Left renal pelvis (tissue), 4 donors: Measurements from ENCODE around the gene ITPR2. TPM values are rescaled to one million over a fixed set of nuclear protein-coding genes. Genes with fewer than 3 reads are reported as not detected.

ENCODE experiments used
- DNase-seq, 4 donors: peaks; one replicate each; pipeline ENCODE4 v3.0.0-alpha.2; 2013; ENCODE audit warnings: low read depth in 4 of 4, low spot score in 3 of 4
- polyA plus RNA-seq, 4 donors: library from polyadenylated mRNA; unstranded; fragments of 120-200 nt; gene quantifications; one replicate each; pipeline ENCODE4 v1.2.1, GENCODE V29; 2013; ENCODE audit not compliant: insufficient read length in 4 of 4

The ITPR2 gene
- polyA plus RNA-seq, 4 donors, result 11.8 to 16.1 (median 13.2) TPM

DNA sequence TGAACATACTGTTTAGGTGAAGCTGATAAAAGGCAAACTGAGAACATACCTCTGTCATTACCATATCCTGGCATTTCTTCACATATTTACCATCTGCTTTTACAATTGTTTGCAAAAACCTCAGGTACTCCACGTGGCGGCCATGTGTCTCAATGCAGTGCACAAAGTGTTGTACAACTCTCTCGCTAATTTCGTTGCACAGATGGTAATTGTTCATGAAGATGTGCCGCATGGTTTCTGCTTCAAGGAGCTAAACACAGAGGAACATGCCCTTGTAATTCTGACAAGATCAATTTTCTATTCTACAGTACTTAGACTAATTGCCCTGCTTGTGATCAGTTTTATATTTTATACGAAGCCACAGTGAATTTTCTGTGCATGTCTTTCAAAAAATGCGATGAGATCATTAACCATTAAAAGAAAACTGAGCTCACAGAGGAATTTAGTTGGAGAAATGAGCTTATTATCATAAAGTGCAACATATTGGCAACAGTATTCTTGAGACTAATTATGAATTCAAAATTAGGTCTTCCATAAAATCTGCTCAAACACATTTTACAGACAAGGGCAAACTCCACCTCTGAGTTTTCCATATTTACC, 233.8 kb downstream of the ITPR2 start:
- no peak for DNase-seq

DNA sequence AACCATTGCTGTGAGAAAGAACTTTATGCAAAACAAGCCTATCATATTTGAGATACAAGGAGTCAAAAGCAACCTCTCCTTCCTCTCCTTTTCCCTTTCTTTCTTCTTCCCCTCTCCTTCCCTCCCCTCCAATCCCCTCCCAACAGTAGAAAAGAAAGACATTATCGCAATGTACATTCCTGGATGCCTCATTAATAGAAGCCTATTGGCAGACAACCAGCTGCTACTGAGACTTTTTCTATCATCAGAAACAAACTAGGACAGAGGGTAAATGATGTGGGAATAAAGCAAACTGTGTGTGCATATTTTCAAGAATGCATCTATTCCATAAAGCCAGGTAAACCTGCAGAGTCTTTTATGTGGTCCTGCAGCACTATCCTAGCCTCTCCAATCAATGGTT, 237.2 kb downstream of the ITPR2 start:
- DNase-seq, result no peak

DNA sequence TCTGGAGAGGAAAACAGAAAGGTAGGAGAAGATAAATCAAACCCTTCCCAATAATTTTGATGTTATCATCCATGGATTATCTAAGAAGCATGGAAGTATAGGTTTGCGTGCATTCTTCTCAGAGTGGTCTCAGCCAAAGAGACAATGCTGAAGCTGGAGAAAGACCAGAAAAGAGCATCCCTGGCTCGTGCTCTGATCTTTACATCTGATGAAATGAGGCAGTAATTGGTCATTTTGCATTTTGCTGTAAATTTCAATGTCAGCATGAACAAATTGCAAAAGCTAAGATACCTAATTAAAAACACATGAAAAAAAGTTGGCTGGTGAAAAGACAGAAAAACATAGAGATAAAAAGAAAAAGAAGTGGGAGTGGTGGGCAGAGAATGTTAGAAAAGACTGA, 252.4 kb downstream of the ITPR2 start:
- DNase-seq, result no peak

DNA sequence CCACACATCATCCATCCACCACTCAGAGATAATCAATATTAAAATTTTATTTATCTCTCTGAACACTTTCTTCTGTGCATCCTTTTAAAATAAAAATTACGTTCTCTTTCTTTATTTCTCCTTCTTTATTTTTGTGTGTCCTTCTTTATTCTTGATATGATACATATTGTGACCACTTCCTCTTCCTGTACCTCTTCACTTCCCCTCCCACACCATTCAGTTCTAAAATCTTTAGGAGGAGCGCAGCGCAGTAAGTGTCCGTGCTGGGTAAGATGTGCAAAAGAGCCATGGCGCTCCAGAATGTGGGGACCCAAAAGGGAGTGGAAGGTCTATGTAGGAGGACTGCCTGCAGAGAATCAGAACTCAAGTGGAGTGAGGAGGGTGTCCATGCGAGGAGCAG, 256.7 kb downstream of the ITPR2 start:
- no peak for DNase-seq

DNA sequence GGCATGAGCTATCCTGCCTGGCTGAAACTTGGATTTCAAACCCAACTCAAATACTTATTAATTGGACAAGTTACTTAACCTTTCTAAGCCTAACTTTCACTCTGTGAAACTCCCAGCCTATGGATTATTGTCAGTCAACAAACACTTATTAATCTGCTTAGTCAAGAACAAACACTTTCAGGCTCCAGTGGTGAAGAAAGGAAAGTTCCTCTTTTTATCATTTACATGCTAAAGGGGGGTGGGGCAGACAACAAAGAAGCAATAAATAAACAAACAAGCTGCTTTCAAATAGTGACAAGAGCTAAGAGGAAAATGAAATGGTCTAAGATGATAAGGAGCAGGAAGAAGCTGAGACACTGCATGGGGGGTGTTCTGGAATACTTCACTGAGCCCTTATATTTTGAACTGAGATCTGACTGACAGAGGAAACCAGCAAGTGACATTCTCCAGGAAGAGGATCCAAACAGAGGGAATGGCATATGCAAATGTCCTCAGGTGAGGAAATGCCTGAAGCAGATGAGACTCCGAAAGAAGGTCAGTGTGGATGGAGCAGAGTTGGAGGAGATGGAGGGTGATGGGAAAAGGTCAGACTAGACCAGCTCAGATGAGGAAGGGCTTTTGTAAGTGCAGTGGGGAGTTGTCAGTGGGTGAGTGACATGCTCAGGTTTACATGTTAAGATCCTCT, 259.6 kb downstream of the ITPR2 start:
- no peak for DNase-seq

DNA sequence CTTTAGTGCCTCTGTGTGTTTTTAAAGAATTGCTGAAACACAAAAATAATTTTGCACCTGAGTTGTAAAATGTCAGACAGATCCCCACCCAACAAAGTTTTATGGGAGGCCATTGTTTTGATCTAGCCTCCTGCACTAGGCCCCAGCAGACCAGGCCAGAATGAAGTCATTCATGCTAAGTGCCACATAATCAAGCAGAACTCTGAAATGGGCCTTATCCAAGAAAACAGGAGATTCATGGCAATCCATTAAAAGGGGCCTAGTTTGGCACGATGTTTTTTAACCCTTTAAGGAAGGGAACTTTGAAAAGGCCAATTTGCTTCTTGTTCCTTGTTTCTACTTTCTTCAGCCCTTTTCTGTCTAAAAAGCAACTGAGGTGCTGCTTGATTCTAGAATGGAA, 260.9 kb downstream of the ITPR2 start:
- no peak for DNase-seq

DNA sequence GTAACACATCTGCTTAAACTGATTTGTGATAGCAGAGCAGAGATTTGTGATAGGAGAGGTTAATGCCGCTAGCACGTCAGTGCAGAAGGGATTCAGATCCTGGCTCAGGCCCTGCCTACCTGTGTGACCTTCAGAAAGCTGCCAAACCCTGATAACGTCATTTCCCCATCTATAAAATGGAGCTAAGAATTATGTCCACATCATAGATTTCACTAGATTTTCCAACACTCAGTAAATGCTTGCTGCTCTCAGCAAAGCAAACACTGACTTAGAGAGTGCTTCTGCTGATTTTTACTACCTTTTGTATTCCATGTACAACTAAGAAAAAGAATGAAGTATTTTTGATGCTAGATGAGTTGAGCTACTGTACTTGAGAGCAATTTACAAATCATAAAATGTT, 261.4 kb downstream of the ITPR2 start:
- no peak for DNase-seq

DNA sequence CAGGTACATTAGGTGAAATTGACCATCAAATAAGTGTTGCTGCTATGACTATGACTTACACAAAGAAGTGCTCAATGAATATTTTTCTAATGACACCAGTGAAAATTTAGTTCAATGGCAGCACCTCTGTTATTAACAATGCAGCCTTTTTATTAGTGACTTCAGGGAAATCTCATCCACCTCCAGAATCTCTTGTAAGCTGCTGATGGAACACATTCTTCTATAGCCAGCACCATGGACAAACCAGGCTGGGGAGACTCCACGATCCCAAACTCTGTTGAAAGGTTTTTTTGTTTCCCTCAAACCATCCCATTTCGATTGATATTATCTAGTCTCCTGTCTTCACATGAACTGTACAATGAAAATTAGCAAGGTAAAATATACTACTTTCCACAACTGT, 265.9 kb downstream of the ITPR2 start:
- no peak for DNase-seq

DNA sequence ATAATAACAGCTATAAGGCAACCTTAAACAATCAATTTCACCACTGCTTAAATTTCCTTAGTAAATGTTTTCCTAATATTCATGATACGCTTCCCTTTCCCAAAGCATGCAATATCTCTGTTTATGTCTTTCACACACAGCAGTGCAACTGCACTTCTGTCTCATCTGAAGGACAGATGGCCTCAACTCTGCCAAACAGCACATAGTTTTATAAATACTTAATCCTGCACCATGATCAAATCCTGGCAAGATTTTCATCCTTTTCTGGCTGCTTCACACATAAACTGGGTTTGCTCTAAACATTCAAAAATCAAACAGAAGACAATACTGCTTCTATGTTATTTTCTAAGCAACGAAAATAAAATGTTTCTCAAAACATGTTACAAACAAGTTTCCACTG, 266.3 kb downstream of the ITPR2 start:
- no peak for DNase-seq

DNA sequence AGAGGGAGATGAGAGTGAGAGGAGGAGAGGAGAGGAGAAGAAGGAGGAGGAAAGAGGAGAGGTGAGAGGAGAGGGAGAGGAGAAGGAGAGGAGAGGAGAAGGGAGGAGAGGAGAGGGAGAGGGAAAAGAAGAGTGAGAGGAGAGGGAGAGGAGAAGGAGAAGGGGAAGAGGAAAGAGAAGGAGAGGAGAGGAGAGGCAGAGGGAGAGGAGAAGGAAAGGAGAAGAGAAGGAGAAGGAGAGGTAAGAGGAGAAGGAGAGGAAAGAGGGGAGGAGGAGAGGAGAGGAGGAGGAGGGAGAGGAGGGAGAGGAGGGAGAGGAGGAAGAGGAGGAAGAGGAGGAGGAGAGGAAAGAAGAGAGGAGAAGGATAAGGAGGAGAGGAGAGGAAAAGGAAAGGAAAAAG, 266.8 kb downstream of the ITPR2 start:
- DNase-seq, result no peak

DNA sequence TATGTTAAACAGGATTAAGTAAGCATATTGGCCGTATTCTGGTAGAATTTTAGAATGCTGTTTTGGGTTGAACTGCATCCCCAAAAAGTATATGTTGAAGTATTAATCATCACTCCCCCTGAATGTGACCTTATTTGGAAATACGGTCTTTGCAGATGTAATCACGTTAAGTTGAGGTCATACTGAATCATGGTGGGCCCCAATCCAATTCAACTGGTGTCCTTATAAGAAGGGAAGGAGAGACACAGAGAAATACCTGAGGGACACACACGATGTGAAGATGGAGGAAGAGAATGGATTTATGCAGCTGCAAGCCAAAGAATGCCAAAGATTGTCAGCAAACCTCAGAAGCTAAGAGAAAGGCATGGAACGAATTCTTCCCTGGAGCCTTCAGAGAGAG, 268.6 kb downstream of the ITPR2 start:
- no peak for DNase-seq

DNA sequence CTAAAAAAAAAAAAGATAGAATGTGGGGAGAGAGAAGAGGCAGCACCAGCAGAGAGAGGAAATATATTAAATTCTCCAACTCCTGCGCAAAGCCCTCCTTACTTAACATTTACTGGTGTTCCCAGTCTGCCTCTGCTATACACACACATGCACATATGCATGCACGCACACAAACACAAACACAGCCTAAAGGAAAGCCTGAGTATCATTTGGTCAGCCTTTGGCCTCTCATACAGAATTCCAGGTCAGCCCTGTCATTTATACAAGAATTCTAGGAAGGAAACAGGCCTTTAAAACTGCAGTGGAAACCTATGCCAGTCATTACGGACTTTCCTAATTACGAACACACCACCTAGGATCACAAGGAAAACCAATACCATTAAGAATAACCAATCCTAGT, 269.4 kb downstream of the ITPR2 start:
- DNase-seq, result no peak

DNA sequence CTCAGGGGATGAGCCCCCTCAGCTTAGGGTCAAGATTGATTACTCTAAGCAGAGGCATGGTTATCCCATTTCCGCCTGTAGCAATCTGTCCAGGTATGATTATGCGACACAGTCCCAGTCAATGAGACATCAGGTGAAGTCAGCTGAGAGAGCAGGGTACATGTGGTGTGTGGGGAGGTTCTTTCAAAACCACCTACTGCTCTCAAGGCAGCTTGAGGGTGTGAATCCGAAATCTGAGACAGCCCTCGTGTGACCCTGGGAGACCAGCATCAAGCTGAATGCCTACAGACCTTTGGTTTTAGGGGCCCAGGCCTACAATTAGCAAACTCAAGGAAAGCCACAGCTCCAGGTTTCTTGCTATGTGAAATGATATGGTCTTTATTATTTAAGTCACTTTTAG, 275.7 kb downstream of the ITPR2 start:
- DNase-seq, result no peak

DNA sequence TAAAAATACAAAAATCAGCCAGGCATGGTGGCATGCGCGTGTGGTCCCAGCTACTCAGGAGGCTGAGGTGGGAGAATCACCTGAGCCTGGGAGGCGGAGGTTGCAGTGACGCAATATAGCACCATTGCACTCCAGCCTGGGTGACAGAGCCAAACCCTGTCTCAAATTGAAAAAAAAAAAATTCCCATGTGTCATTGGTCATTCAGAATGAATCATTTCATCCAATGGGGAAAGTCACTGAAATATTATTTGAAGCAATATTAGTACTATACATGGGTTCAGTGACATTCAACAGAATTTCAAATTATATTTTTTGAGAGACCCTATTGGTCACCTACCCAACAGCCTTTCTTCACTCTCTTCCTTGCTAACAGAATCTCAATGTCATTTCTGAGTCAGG, 276.1 kb downstream of the ITPR2 start:
- DNase-seq, result no peak

DNA sequence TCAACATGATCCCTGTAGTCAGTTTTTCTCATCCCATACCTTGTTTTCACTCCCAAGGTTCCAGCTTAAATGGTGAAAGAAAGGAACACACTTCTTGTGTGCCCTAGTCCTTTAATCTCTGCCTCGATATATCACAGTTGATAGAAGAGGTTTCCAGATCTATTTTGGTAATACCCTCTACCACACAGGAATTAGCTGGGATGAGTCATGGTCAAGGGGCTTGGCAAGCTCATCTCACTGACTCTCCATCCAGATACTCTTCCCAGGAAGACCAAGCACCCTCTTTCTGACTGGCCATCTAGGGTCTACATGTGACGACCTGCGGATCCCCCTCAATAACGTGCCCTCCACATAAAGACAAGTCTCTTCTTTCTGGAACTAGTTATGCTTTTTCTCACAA, 277.9 kb downstream of the ITPR2 start:
- no peak for DNase-seq

DNA sequence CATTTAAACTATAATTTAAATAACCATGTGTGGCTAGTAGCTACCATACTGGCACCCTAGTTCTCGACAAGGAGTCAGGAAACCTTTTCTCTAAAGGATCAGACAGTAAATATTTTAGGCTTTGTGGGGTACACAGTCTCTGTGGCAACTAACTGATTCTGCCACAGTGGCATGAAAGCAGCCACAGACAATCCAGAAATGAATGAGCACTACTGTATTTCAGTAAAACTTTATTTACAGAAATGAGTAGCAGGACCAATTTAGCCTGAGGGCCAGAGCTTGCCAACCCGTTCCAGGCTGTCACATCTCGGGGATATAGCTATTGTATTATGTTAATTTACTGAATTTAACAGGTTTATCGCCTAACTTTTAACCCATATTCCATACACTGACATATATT, 278.7 kb downstream of the ITPR2 start:
- DNase-seq, result no peak

DNA sequence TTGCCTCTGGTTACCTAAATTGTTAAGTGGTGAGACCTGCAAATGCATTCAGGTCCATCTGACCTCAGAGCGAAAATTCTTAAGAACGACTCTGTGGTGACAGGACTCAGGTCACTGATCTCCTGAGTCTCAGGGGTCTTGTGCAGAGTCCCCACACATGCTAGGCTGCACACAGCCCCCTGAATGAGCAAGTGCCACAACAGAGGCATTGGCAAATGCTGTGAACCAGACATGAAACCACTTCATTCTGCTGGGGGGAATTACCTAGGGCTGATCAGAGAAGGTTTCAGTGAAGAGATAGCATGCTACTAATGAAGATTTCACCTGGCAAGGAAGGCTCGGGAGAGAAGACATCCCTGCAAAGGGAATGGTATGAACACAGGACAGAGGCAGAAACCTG, 281.6 kb downstream of the ITPR2 start:
- DNase-seq, result no peak

DNA sequence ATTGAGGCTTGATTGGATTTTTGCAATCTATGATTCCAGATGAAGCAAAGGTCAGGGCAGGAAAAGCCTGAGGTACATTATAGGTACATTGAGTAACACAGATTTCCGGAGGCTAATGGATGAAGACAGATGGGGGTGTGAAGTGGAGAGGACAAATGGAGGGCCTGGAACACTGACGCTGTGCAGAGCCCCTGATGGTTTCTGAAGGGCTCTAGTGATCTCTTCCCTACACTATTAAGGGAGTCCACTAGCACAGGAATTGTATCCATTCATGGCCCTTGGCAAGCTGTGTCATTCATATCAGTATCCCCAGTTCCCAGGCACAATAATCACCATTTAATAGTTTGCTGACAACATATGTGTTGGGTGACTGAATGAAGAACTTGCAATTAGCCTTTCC, 284.8 kb downstream of the ITPR2 start:
- DNase-seq, result no peak

DNA sequence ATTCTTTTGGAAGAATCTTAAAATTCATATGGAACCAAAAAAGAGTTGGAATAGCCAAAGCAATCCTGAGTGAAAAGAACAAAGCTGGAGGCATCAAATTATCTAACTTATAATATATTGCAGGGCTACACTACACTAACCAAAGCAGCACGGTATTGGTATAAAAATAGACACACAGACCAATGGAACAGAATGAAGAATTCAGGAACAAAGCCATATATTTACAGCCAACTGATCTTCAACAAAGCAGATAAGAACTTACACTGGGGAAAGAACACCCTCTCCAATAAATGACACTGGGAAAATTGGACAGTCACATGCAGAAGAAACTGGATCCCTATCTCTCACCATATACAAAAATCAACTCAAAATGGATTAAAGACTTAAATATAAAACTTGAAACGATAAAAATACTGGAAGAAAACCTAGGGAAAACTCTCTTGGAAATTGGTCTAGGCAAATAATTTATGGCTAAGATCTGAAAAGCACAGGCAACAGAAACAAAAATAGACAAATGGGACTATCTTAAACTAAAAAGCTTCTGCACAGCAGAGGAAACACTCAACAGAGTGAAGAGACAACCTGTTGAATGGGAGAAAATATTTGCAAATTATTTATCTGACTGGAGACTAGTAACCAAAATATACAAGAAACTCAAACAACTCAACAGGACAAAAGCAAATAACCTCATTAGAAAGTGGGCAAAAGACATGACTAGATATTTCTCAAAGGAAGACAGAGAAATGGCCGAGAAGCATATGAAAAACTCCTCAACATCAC, 286.3 kb downstream of the ITPR2 start:
- DNase-seq, result no peak

DNA sequence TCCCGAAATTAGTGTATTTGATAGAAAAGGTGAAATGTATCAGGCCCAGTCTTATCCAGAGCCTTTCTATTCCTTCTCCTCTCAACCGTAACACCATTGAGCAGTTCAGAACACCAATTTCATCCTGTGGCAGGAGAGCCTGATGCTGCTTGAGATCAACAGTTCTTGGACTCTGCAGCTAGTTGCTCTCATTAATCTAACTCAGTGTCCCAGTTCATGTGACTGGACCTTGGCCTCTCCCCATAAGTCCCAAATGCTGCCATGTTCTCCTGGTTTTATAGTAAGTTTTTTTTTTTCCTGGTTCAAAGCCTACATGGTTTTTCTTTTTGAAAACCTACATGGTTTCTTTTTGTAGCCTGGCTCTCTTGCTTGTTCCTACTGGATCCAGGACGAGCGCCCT, 293.9 kb downstream of the ITPR2 start:
- DNase-seq, result no peak

DNA sequence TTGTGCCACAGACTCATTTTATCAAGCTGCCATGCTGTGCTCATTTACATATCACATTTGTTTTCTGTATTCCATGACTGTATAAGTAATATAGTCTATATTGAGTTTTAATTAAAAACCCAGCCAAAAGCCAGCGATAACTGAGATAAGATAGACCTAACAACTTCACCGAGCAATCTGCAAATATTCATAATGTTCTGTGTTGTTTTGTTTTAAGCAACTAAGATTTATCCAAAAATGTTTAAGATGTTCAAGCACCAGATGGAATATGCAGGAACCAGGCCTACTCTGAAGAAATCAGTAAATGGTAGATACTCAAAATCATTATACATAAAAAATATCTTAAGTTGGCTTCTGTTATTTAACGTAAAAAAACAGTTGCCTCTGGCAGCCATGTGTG, 295.3 kb downstream of the ITPR2 start:
- no peak for DNase-seq

DNA sequence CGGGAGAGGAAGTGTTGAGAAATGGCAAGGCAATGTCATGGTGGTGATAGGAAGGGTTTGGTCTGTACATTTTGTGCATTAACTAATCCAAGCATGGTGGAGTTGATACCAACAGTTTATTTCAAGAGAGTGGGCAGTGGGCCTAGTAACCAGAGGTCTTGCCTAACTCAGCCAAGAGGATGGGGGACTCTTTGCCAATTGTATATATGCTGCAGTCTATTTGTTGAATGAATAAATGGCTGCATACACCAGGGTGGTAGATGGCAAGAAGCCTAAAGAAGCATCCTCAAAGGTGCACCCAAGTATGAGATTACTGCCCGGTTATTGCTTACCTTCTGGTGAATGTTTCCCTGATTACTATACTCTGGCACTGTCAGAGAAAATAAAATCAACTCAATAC, 295.9 kb downstream of the ITPR2 start:
- no peak for DNase-seq
